ENCODE data around the gene RBM33. TPM values are rescaled to one million over a fixed set of nuclear protein-coding genes. Genes with fewer than 3 reads are reported as not detected.

The RBM33 gene
- total and polyA plus RNA-seq, 2 of the 8 experiments (the other 6 are each of a cell fraction or from before 2014, with no cell fraction given): 16.5 to 64.6 TPM

GRCh38 chr7:155769701-155770100 is 125.2 kb downstream of the RBM33 start:
- Histone ChIP-seq H3K56ac (replicated peaks; ENCODE audit: insufficient read length, low read depth, low read length) (no peak overlapping the region), H3K79me2 (ENCODE audit: control insufficient read depth in 1 of 2, insufficient read depth in 2 of 2, low read length in 2 of 2) (peaks cover 0 to 3% of the 10 kb centered on the region in 2 experiments; a peak in 1 of 4 replicates), H3K4ac (replicated peaks; ENCODE audit: insufficient read length, low read depth, low read length) (no peak overlapping the region), H3K23me2 (ENCODE audit: low read depth, low read length) (no peaks in the 10 kb centered on the region), H4K91ac (replicated peaks; ENCODE audit: insufficient read length, low read length) (no peak overlapping the region), H3K27ac (ENCODE audit: low read depth, low read length) (no peak overlapping the region), H2AK5ac (ENCODE audit: low read depth, low read length) (no peak overlapping the region), H3K4me3 (ENCODE audit: extremely low read depth in 1 of 4, insufficient read depth in 2 of 4, low read depth in 3 of 4, low read length in 4 of 4) (no peak overlapping the region), H3K27me3 (replicated peaks in 1 of 4; ENCODE audit: control insufficient read depth in 3 of 4, extremely low read depth in 1 of 4, insufficient read depth in 3 of 4, low read length in 3 of 4) (no peaks in the 10 kb centered on the region), H2AFZ (ENCODE audit: low read length) (no peak overlapping the region), H4K8ac (ENCODE audit: extremely low read depth, insufficient read depth, low read length) (no peak overlapping the region), H3K23ac (ENCODE audit: insufficient read length) (no peak overlapping the region), H3K18ac (ENCODE audit: extremely low read depth, low read length) (no peak overlapping the region), H3K4me1 (replicated peaks in 1 of 4; ENCODE audit: control insufficient read depth in 3 of 4, insufficient read depth in 4 of 4, low read length in 3 of 4) (no peaks in the 10 kb centered on the region), H3K36me3 (ENCODE audit: control insufficient read depth in 2 of 4, insufficient read depth in 4 of 4, low read length in 3 of 4) (peaks cover 14 to 45% (median 36%) of the 10 kb centered on the region in 4 experiments; a peak in 7 of 8 replicates), H2BK120ac (replicated peaks; ENCODE audit: low read depth, low read length) (no peak overlapping the region), H2BK15ac (ENCODE audit: low read length) (no peak overlapping the region), H3K9me3 (ENCODE audit: insufficient read depth in 2 of 2, low read depth in 1 of 2, low read length in 1 of 2) (no peaks in the 10 kb centered on the region), H3K9ac (replicated peaks in 1 of 4; ENCODE audit: extremely low read depth in 1 of 4, low read depth in 3 of 4, low read length in 3 of 4) (no peak overlapping the region), H2BK20ac (ENCODE audit: low read length) (no peak overlapping the region), H3K79me1 (ENCODE audit: low read depth, low read length) (0 out of 2 replicates have a peak, but pooled peaks cover 2% of the 10 kb centered on the region), H4K20me1 (replicated peaks in 1 of 2; ENCODE audit: control insufficient read depth in 1 of 2, insufficient read depth in 2 of 2, low read length in 2 of 2) (peaks cover 2 to 7% of the 10 kb centered on the region in 2 experiments), H4K5ac (ENCODE audit: insufficient read length, low read depth, low read length) (no peak overlapping the region), H2BK5ac (ENCODE audit: low read depth, low read length) (no peak overlapping the region), H3K4me2 (ENCODE audit: insufficient read depth in 1 of 2, low read depth in 2 of 2, low read length in 2 of 2) (no peak overlapping the region), H3K14ac (ENCODE audit: insufficient read length) (no peak overlapping the region), H2BK12ac (ENCODE audit: low read depth, low read length) (no peak overlapping the region)
- POLR2A ChIA-PET (ENCODE audit: partially characterized antibody): no interaction called here
- DNase-seq (ENCODE audit: low read depth in 1 of 2, low spot score in 2 of 2) (no peak), FAIRE-seq (no peak)
- 94% methylated on average over 6 of the region's 6 CpGs; no CpG with 5 or more reads in 1 of the 2 experiments for WGBS, 2 experiments (ENCODE audit: extremely low coverage in 1 of 2, insufficient coverage in 1 of 2, insufficient read length in 1 of 2, insufficient replicate concordance in 2 of 2, low coverage in 1 of 2, low lambda C conversion rate in 2 of 2, missing lambda C conversion rate in 1 of 2)
- TF ChIP-seq KDM5A (IDR thresholded peaks at IDR 0.05; ENCODE audit: low read length) (no peak), SIRT6 (IDR thresholded peaks at IDR 0.05; ENCODE audit: low read length) (no peak), E2F6 (IDR thresholded peaks at IDR 0.05) (no peak), POU5F1 (IDR thresholded peaks at IDR 0.05; ENCODE audit: low read depth, low read length) (no peak), CBX8 (IDR thresholded peaks at IDR 0.05; ENCODE audit: borderline replicate concordance, low read depth, low read length) (no peak), KDM4A (IDR thresholded peaks at IDR 0.05; ENCODE audit: low read depth, low read length, severe bottlenecking) (no peak)
- CTCF ChIA-PET (ENCODE audit: partially characterized antibody): interaction anchor here (0.7 to 1.0 kb wide), 3 partner anchors 171 to 819 kb away, joined by 3 to 4 read pairs (median 4); no protein-coding TSS in a partner anchor
